ENCODE results near the gene ARL6IP1.
"Not testable (repeated sequence)": the region's sequence is repeated elsewhere in the genome, so short reads cannot be mapped to it uniquely, and the experiment has no call there.

DNA sequence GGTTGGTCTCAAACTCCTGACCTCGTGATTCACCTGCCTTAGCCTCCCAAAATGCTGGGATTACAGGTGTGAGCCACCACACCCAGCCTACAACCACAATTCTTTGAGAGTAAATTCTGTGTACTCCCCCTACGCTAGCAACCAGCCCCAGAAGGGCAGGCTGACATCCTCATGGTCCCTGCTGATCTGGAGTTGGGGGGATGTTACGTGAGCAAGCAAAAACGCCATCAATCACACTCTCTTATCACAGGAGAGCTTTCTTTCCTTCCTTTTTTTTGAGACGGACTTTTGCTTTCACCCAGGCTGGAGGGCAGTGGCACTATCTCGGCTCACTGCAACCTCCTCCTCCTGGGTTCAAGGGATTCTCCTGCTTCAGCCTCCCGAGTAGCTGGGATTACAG lies 29.2 kb downstream of the ARL6IP1 start:
- TF ChIP-seq, protein P1, sequence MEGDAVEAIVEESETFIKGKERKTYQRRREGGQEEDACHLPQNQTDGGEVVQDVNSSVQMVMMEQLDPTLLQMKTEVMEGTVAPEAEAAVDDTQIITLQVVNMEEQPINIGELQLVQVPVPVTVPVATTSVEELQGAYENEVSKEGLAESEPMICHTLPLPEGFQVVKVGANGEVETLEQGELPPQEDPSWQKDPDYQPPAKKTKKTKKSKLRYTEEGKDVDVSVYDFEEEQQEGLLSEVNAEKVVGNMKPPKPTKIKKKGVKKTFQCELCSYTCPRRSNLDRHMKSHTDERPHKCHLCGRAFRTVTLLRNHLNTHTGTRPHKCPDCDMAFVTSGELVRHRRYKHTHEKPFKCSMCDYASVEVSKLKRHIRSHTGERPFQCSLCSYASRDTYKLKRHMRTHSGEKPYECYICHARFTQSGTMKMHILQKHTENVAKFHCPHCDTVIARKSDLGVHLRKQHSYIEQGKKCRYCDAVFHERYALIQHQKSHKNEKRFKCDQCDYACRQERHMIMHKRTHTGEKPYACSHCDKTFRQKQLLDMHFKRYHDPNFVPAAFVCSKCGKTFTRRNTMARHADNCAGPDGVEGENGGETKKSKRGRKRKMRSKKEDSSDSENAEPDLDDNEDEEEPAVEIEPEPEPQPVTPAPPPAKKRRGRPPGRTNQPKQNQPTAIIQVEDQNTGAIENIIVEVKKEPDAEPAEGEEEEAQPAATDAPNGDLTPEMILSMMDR (IDR thresholded peaks at IDR 0.05; ENCODE audit: low read depth, low read length, missing input control): not testable (repeated sequence)
- not testable (repeated sequence) for TF ChIP-seq RXRA (IDR thresholded peaks at IDR 0.05); GABPA (IDR thresholded peaks at IDR 0.05 in 1 of 2, conservative IDR thresholded peaks at IDR 0.05 in 1 of 2); SP1 (IDR thresholded peaks at IDR 0.05); YY1 (IDR thresholded peaks at IDR 0.05); JUND (IDR thresholded peaks at IDR 0.05); RAD21 (IDR thresholded peaks at IDR 0.05); HNF4A (conservative IDR thresholded peaks at IDR 0.05); TAF1 (conservative IDR thresholded peaks at IDR 0.05)
- TF ChIP-seq, protein P2, sequence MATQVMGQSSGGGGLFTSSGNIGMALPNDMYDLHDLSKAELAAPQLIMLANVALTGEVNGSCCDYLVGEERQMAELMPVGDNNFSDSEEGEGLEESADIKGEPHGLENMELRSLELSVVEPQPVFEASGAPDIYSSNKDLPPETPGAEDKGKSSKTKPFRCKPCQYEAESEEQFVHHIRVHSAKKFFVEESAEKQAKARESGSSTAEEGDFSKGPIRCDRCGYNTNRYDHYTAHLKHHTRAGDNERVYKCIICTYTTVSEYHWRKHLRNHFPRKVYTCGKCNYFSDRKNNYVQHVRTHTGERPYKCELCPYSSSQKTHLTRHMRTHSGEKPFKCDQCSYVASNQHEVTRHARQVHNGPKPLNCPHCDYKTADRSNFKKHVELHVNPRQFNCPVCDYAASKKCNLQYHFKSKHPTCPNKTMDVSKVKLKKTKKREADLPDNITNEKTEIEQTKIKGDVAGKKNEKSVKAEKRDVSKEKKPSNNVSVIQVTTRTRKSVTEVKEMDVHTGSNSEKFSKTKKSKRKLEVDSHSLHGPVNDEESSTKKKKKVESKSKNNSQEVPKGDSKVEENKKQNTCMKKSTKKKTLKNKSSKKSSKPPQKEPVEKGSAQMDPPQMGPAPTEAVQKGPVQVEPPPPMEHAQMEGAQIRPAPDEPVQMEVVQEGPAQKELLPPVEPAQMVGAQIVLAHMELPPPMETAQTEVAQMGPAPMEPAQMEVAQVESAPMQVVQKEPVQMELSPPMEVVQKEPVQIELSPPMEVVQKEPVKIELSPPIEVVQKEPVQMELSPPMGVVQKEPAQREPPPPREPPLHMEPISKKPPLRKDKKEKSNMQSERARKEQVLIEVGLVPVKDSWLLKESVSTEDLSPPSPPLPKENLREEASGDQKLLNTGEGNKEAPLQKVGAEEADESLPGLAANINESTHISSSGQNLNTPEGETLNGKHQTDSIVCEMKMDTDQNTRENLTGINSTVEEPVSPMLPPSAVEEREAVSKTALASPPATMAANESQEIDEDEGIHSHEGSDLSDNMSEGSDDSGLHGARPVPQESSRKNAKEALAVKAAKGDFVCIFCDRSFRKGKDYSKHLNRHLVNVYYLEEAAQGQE (IDR thresholded peaks at IDR 0.05): not testable (repeated sequence)
- TF ChIP-seq, protein P3, sequence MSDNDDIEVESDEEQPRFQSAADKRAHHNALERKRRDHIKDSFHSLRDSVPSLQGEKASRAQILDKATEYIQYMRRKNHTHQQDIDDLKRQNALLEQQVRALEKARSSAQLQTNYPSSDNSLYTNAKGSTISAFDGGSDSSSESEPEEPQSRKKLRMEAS (IDR thresholded peaks at IDR 0.05): not testable (repeated sequence)
- TF ChIP-seq, protein P4, sequence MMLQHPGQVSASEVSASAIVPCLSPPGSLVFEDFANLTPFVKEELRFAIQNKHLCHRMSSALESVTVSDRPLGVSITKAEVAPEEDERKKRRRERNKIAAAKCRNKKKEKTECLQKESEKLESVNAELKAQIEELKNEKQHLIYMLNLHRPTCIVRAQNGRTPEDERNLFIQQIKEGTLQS (IDR thresholded peaks at IDR 0.05): not testable (repeated sequence)

All from liver (tissue), 3 donors.